DOHH2 (cell line): Measurements from ENCODE around the gene ATR.
"Not testable (repeated sequence)": the region's sequence is repeated elsewhere in the genome, so short reads cannot be mapped to it uniquely, and the experiment has no call there.

Source experiments
- H3F3A ChIP-seq: fragments of 200-600 bp; sonication (generic), shearing (Covaris generic); 2 replicates; pipeline ENCODE4 v1.6.0; 2016; ENCODE audit warnings: antibody characterized with exemption, mild to moderate bottlenecking; ENCODE audit not compliant: control insufficient read depth, insufficient read depth
- H3K27ac ChIP-seq: fragments of 200-600 bp; sonication (generic); 2 replicates; pipeline ENCODE4 v1.5.1; 2014; ENCODE audit warnings: low read depth, mild to moderate bottlenecking, low read length, moderate library complexity
- H3K27me3 ChIP-seq: fragments of 200-600 bp; sonication (generic); 2 replicates; pipeline ENCODE4 v1.6.1; 2014; ENCODE audit warnings: mild to moderate bottlenecking, low read length, mixed read lengths; ENCODE audit not compliant: control insufficient read depth
- H3K36me3 ChIP-seq: fragments of 200-600 bp; sonication (generic); 2 replicates; pipeline ENCODE4 v1.6.1; 2014; ENCODE audit warnings: mild to moderate bottlenecking, low read length, moderate library complexity, mixed read lengths; ENCODE audit not compliant: control insufficient read depth
- H3K4me1 ChIP-seq: fragments of 200-600 bp; sonication (generic); 2 replicates; pipeline ENCODE4 v1.6.1; 2014; ENCODE audit warnings: mild to moderate bottlenecking, low read length, mixed read lengths; ENCODE audit not compliant: control insufficient read depth
- H3K4me2 ChIP-seq: fragments of 200-600 bp; sonication (generic); 2 replicates; pipeline ENCODE4 v1.6.0; 2014; ENCODE audit warnings: mild to moderate bottlenecking, low read length, moderate library complexity
- H3K4me3 ChIP-seq: fragments of 200-600 bp; sonication (generic); 2 replicates; pipeline ENCODE4 v1.5.1; 2014; ENCODE audit warnings: mild to moderate bottlenecking, low read length, mixed read lengths
- H3K79me2 ChIP-seq: fragments of 200-600 bp; sonication (generic); 2 replicates; pipeline ENCODE4 v1.6.1; 2014; ENCODE audit warnings: mild to moderate bottlenecking, low read length, mixed read lengths; ENCODE audit not compliant: control insufficient read depth
- H3K9me2 ChIP-seq: fragments of 200-600 bp; sonication (generic); replicated peaks from 2 replicates; pipeline ENCODE4 v1.6.1; 2014; ENCODE audit warnings: mild to moderate bottlenecking, low read length, mixed read lengths; ENCODE audit not compliant: control insufficient read depth
- H3K9me3 ChIP-seq: fragments of 200-600 bp; sonication (generic); 2 replicates; pipeline ENCODE4 v1.6.1; 2014; ENCODE audit warnings: antibody characterized with exemption, low read length, mixed read lengths; ENCODE audit not compliant: control insufficient read depth, insufficient read depth
- H4K20me1 ChIP-seq: fragments of 200-600 bp; sonication (generic); 2 replicates; pipeline ENCODE4 v1.6.0; 2014; ENCODE audit warnings: low read depth, mild to moderate bottlenecking, antibody characterized with exemption, low read length, moderate library complexity; ENCODE audit not compliant: control insufficient read depth, insufficient read depth
- EZH2phosphoT487 ChIP-seq: fragments of 200-600 bp; sonication (generic); IDR thresholded peaks from 2 replicates; pipeline ENCODE4 v1.6.1; 2017; ENCODE audit warnings: borderline replicate concordance, mild to moderate bottlenecking, antibody characterized with exemption, low read length, moderate library complexity, mixed read lengths
- TF ChIP-seq, protein P1 (sequence below): fragments of 200-600 bp; sonication (generic); IDR thresholded peaks from one replicate; pipeline ENCODE4 v1.5.1; 2014; ENCODE audit warnings: antibody characterized with exemption, mild to moderate bottlenecking, low read depth, low read length; ENCODE audit not compliant: poor library complexity, severe bottlenecking

ATR gene

DNA sequence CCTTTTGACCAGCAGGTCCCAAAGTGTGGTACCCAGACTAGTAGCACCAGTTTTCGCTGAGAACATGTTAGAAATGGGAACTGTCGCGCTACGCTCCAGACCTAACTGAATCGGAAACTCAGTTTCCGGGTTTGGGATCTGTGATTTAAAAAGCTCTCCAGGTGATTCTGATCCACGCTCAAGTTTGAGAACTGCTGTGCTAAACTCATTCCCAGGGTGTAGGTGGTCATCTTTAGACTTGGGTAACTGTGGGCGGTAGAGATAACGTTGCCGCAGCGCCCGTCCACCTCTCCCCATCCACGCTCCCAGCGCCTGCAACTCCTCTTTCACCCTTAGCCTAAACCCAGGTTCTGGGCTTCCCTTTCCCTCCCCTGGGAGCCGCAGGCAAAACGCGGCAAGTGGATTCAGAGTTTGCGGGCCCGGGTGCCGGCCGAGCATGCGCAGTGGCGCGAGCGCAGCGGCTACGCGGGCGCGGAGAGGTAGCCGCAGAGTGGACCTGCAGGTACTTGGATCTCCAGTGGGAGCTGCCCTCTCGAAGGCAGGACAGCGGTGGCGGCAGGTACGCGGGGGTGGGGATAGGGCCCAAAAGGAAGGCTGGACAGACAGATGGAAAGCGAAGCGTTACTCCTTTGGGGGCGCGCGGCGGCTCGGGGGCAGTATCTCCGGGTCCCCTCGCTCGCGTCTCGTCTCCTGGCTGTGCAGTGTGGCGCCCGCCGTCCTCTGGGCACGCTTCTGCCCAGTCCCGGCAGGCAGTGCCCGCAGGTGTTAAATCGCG is 17.6 kb upstream of the ATR start, which contains the start of gene PLS1:
Gene PLS1, plus strand, starts transcription at position 443 of the 775 bp plus-strand sequence. CDS start 67,845 bp downstream, outside the sequence.
- Histone ChIP-seq H3F3A (no peaks in the 10 kb centered on the region), H3K79me2 (peaks cover 23% of the 10 kb centered on the region), H3K36me3 (no peaks in the 10 kb centered on the region), H3K27ac (no peak within 1 kb of the TSS), H3K4me1 (peaks cover 29% of the 10 kb centered on the region), H4K20me1 (no peaks in the 10 kb centered on the region), H3K9me3 (no peaks in the 10 kb centered on the region), H3K4me2 (peak within 1 kb of the TSS; percentile 72), H3K4me3 (peak within 1 kb of the TSS; percentile 79), H3K27me3 (no peaks in the 10 kb centered on the region), H3K9me2 (no peaks in the 10 kb centered on the region)
- TF ChIP-seq, protein P1, sequence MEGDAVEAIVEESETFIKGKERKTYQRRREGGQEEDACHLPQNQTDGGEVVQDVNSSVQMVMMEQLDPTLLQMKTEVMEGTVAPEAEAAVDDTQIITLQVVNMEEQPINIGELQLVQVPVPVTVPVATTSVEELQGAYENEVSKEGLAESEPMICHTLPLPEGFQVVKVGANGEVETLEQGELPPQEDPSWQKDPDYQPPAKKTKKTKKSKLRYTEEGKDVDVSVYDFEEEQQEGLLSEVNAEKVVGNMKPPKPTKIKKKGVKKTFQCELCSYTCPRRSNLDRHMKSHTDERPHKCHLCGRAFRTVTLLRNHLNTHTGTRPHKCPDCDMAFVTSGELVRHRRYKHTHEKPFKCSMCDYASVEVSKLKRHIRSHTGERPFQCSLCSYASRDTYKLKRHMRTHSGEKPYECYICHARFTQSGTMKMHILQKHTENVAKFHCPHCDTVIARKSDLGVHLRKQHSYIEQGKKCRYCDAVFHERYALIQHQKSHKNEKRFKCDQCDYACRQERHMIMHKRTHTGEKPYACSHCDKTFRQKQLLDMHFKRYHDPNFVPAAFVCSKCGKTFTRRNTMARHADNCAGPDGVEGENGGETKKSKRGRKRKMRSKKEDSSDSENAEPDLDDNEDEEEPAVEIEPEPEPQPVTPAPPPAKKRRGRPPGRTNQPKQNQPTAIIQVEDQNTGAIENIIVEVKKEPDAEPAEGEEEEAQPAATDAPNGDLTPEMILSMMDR = peak; percentile 24
- TF ChIP-seq EZH2phosphoT487 = no peak

- Histone ChIP-seq H3K36me3 (no peaks in the 10 kb centered on the region), H3K9me2 (no peaks in the 10 kb centered on the region), H3F3A (no peaks in the 10 kb centered on the region), H3K4me2 (peak overlapping the region; percentile 72), H3K9me3 (no peaks in the 10 kb centered on the region), H3K79me2 (peaks cover 23% of the 10 kb centered on the region), H4K20me1 (no peaks in the 10 kb centered on the region), H3K27ac (no peak overlapping the region), H3K4me3 (peak overlapping the region; percentile 79), H3K4me1 (peaks cover 29% of the 10 kb centered on the region), H3K27me3 (no peaks in the 10 kb centered on the region)
- TF ChIP-seq EZH2phosphoT487 = no peak
- TF ChIP-seq, protein P1 = no peak
These were observed 17.0 kb upstream of the ATR start for GRCh38 chr3:142595581-142595950.

DNA sequence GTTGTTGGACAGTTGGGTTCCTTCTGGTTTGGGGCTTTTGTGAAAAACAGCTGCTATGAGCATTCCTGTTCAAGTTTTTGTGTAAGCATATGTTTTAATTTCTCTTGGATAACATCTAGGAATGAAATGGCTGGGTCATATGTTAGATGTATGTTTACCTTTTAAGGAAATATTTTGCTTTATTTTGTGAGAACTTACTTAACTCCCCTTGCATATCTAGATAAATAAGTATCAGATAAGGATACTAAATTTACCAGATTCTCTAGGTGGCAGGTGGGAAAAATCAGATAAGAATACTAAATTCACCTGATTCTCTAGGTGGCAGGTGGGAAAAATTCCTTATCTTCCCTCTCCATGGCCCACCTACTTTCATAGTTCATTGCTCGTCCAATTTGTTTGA is 16.6 kb upstream of the ATR start:
- H3K9me2 ChIP-seq = no peaks in the 10 kb centered on the region
- H3F3A ChIP-seq = no peaks in the 10 kb centered on the region
- H3K36me3 ChIP-seq = no peaks in the 10 kb centered on the region
- peaks cover 29% of the 10 kb centered on the region for H3K4me1 ChIP-seq
- H3K27ac ChIP-seq = no peak overlapping the region
- peak overlapping the region; percentile 79 for H3K4me3 ChIP-seq
- no peaks in the 10 kb centered on the region for H3K9me3 ChIP-seq
- no peaks in the 10 kb centered on the region for H3K27me3 ChIP-seq
- H3K4me2 ChIP-seq = peak overlapping the region; percentile 72
- H3K79me2 ChIP-seq = peaks cover 22% of the 10 kb centered on the region
- H4K20me1 ChIP-seq = no peaks in the 10 kb centered on the region
- TF ChIP-seq, protein P1 = no peak
- no peak for TF ChIP-seq EZH2phosphoT487

DNA sequence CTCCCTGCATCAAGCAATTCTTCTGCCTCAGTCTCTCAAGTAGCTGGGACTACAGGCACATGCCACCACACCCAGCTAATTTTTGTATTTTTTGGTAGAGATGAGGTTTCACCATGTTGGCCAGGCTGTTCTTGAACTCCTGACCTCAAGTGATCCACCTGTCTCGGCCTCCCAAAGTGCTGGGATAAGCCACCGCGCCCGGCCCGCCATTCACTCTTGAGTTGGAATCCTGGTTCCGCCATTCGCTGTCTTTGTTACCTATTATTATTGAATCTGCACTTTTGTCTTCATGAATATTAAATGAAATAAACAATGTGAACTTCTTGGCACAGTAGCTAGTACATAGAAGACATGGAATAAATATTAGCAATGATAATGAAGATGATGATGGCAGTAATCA is 13.7 kb upstream of the ATR start:
- not testable (repeated sequence) for H3K9me3 ChIP-seq, H3K4me2 ChIP-seq, H3K79me2 ChIP-seq, H3K9me2 ChIP-seq, H3K36me3 ChIP-seq, H4K20me1 ChIP-seq, H3K27ac ChIP-seq, H3K4me3 ChIP-seq, H3K27me3 ChIP-seq, H3F3A ChIP-seq
- peaks cover 16% of the 10 kb centered on the region for H3K4me1 ChIP-seq
